ENCODE measurements around the gene TMEM131L.

- no peak for TF ChIP-seq ATF3 (IDR thresholded peaks at IDR 0.05)
- TF ChIP-seq SP1 (IDR thresholded peaks at IDR 0.05; ENCODE audit: low read depth), result no peak
- TF ChIP-seq REST (IDR thresholded peaks at IDR 0.05; ENCODE audit: low read depth), result no peak
- TF ChIP-seq POLR2A (IDR thresholded peaks at IDR 0.05; ENCODE audit: borderline replicate concordance, extremely low read depth, insufficient read depth, insufficient read length), result no peak
- TF ChIP-seq CTCF (IDR thresholded peaks at IDR 0.05 in 2 of 3, conservative IDR thresholded peaks at IDR 0.05 in 1 of 3; ENCODE audit: borderline replicate concordance in 1 of 3, insufficient read depth in 1 of 3, low read depth in 2 of 3, low read length in 2 of 3), result no peak
These were observed 15.6 kb upstream of the TMEM131L start for GRCh38 chr4:153450544-153450917.
